ENCODE data around the gene SUCLG1. TPM values are rescaled to one million over a fixed set of nuclear protein-coding genes. Genes with fewer than 3 reads are reported as not detected.

Gene SUCLG1
- total RNA-seq, 1 donor from 2014 or later = 72.2 TPM

Other genes starting within 250 kb of the SUCLG1 start
- 0.39 and 0.81 TPM in 2 replicates for gene DNAH6, start 57.2 kb upstream of the SUCLG1 start, total RNA-seq

Data from T-helper 1 cell treated with Interleukin-12 subunit alpha and Interleukin-12 subunit beta and Interleukin-4 antibody, amounts not matched to agents 30 ng/mL and 1 ng/mL, for 36 hours (primary cell).